ENCODE results near the gene ZNF789.

Gene ZNF789

GRCh38 chr7:99451936-99452335 is 20.8 kb upstream of the ZNF789 start:
- Mint-ChIP-seq H3K4me1 (ENCODE audit: low read depth) (no peaks in the 10 kb centered on the region), H3K27ac (no peak overlapping the region), H3K4me3 (no peak overlapping the region), H3K36me3 (ENCODE audit: low read depth) (peaks cover 52% of the 10 kb centered on the region), H3K27me3 (no peaks in the 10 kb centered on the region), H3K9me3 (no peaks in the 10 kb centered on the region)

GRCh38 chr7:99452541-99452940 is 20.1 kb upstream of the ZNF789 start:
- Mint-ChIP-seq H3K4me1 (ENCODE audit: low read depth) (no peaks in the 10 kb centered on the region), H3K9me3 (no peaks in the 10 kb centered on the region), H3K36me3 (ENCODE audit: low read depth) (peaks cover 55% of the 10 kb centered on the region), H3K27ac (no peak overlapping the region), H3K27me3 (no peaks in the 10 kb centered on the region), H3K4me3 (no peak overlapping the region)

- H3K4me3 Mint-ChIP-seq = no peak overlapping the region
- H3K27me3 Mint-ChIP-seq = no peaks in the 10 kb centered on the region
- H3K4me1 Mint-ChIP-seq (ENCODE audit: low read depth) = no peaks in the 10 kb centered on the region
- H3K9me3 Mint-ChIP-seq = no peaks in the 10 kb centered on the region
- H3K27ac Mint-ChIP-seq = no peak overlapping the region
- H3K36me3 Mint-ChIP-seq (ENCODE audit: low read depth) = peaks cover 51% of the 10 kb centered on the region
These were observed 19.6 kb upstream of the ZNF789 start for GRCh38 chr7:99453105-99453504.

- Mint-ChIP-seq H3K4me1 (ENCODE audit: low read depth) (peaks cover 13% of the 10 kb centered on the region), H3K4me3 (no peak overlapping the region), H3K36me3 (ENCODE audit: low read depth) (peaks cover 62% of the 10 kb centered on the region), H3K27ac (no peak overlapping the region), H3K27me3 (no peaks in the 10 kb centered on the region), H3K9me3 (no peaks in the 10 kb centered on the region)
These were observed 16.8 kb upstream of the ZNF789 start for GRCh38 chr7:99455874-99456273.

- Mint-ChIP-seq H3K4me3 (no peak overlapping the region), H3K27me3 (no peaks in the 10 kb centered on the region), H3K9me3 (no peaks in the 10 kb centered on the region), H3K36me3 (ENCODE audit: low read depth) (peaks cover 60% of the 10 kb centered on the region), H3K4me1 (ENCODE audit: low read depth) (peaks cover 13% of the 10 kb centered on the region), H3K27ac (no peak overlapping the region)
These were observed 16.4 kb upstream of the ZNF789 start for GRCh38 chr7:99456288-99456687.

GRCh38 chr7:99457050-99457649 is 15.5 kb upstream of the ZNF789 start:
- H3K4me1 Mint-ChIP-seq (ENCODE audit: low read depth) = peaks cover 17% of the 10 kb centered on the region
- H3K9me3 Mint-ChIP-seq = no peaks in the 10 kb centered on the region
- no peak overlapping the region for H3K4me3 Mint-ChIP-seq
- peak overlapping the region; percentile 31 for H3K27ac Mint-ChIP-seq
- peaks cover 58% of the 10 kb centered on the region for H3K36me3 Mint-ChIP-seq (ENCODE audit: low read depth)
- H3K27me3 Mint-ChIP-seq = no peaks in the 10 kb centered on the region

GRCh38 chr7:99457650-99458493 is 14.8 kb upstream of the ZNF789 start:
- Mint-ChIP-seq H3K9me3 (no peaks in the 10 kb centered on the region), H3K4me1 (ENCODE audit: low read depth) (peaks cover 20% of the 10 kb centered on the region), H3K4me3 (no peak overlapping the region), H3K36me3 (ENCODE audit: low read depth) (peaks cover 62% of the 10 kb centered on the region), H3K27me3 (no peaks in the 10 kb centered on the region), H3K27ac (peak overlapping the region; percentile 74)

GRCh38 chr7:99459087-99459486 is 13.6 kb upstream of the ZNF789 start:
- Mint-ChIP-seq H3K36me3 (ENCODE audit: low read depth) (peaks cover 63% of the 10 kb centered on the region), H3K4me3 (no peak overlapping the region), H3K27me3 (no peaks in the 10 kb centered on the region), H3K27ac (no peak overlapping the region), H3K9me3 (no peaks in the 10 kb centered on the region), H3K4me1 (ENCODE audit: low read depth) (peaks cover 27% of the 10 kb centered on the region)

GRCh38 chr7:99460651-99461050 is 12.0 kb upstream of the ZNF789 start:
- Mint-ChIP-seq H3K36me3 (ENCODE audit: low read depth) (peaks cover 65% of the 10 kb centered on the region), H3K9me3 (no peaks in the 10 kb centered on the region), H3K4me1 (ENCODE audit: low read depth) (peaks cover 41% of the 10 kb centered on the region), H3K4me3 (no peak overlapping the region), H3K27ac (no peak overlapping the region), H3K27me3 (no peaks in the 10 kb centered on the region)

- Mint-ChIP-seq H3K4me3 (no peak overlapping the region), H3K4me1 (ENCODE audit: low read depth) (peaks cover 45% of the 10 kb centered on the region), H3K27me3 (no peaks in the 10 kb centered on the region), H3K27ac (no peak overlapping the region), H3K36me3 (ENCODE audit: low read depth) (peaks cover 63% of the 10 kb centered on the region), H3K9me3 (no peaks in the 10 kb centered on the region)
These were observed 11.5 kb upstream of the ZNF789 start for GRCh38 chr7:99461221-99461620.

GRCh38 chr7:99465421-99465768 is 7.3 kb upstream of the ZNF789 start:
- Mint-ChIP-seq H3K4me1 (ENCODE audit: low read depth) (peaks cover 37% of the 10 kb centered on the region), H3K4me3 (peak overlapping the region; percentile 94), H3K9me3 (no peaks in the 10 kb centered on the region)

GRCh38 chr7:99468336-99468918 is 4.3 kb upstream of the ZNF789 start:
- Mint-ChIP-seq H3K4me1 (ENCODE audit: low read depth) (peaks cover 41% of the 10 kb centered on the region), H3K4me3 (no peak overlapping the region), H3K9me3 (no peaks in the 10 kb centered on the region), H3K27me3 (no peaks in the 10 kb centered on the region), H3K36me3 (ENCODE audit: low read depth) (peaks cover 19% of the 10 kb centered on the region), H3K27ac (no peak overlapping the region)

More at GRCh38 chr7:99465421-99465768, 7.3 kb upstream of the ZNF789 start:
- Mint-ChIP-seq H3K27me3 (no peaks in the 10 kb centered on the region), H3K36me3 (ENCODE audit: low read depth) (peaks cover 28% of the 10 kb centered on the region), H3K27ac (peak overlapping the region; percentile 93)

- H3K36me3 Mint-ChIP-seq (ENCODE audit: low read depth) = peaks cover 11% of the 10 kb centered on the region
- H3K9me3 Mint-ChIP-seq = no peaks in the 10 kb centered on the region
- H3K27ac Mint-ChIP-seq = no peak overlapping the region
- H3K4me3 Mint-ChIP-seq = no peak overlapping the region
- peaks cover 40% of the 10 kb centered on the region for H3K4me1 Mint-ChIP-seq (ENCODE audit: low read depth)
- H3K27me3 Mint-ChIP-seq = no peaks in the 10 kb centered on the region
These were observed 3.2 kb upstream of the ZNF789 start for GRCh38 chr7:99469381-99470065.

- peaks cover 15% of the 10 kb centered on the region for H3K36me3 Mint-ChIP-seq (ENCODE audit: low read depth)
- peak overlapping the region; percentile 87 for H3K27ac Mint-ChIP-seq
- peak overlapping the region; percentile 97 for H3K4me3 Mint-ChIP-seq
- peaks cover 40% of the 10 kb centered on the region for H3K4me1 Mint-ChIP-seq (ENCODE audit: low read depth)
- no peaks in the 10 kb centered on the region for H3K9me3 Mint-ChIP-seq
- no peaks in the 10 kb centered on the region for H3K27me3 Mint-ChIP-seq
These were observed 566 bp downstream of the ZNF789 start for GRCh38 chr7:99473315-99473596.

- peaks cover 35% of the 10 kb centered on the region for H3K36me3 Mint-ChIP-seq (ENCODE audit: low read depth)
- H3K4me1 Mint-ChIP-seq (ENCODE audit: low read depth) = peaks cover 48% of the 10 kb centered on the region
- H3K27me3 Mint-ChIP-seq = no peaks in the 10 kb centered on the region
- H3K9me3 Mint-ChIP-seq = no peaks in the 10 kb centered on the region
- no peak overlapping the region for H3K27ac Mint-ChIP-seq
- H3K4me3 Mint-ChIP-seq = no peak overlapping the region
These were observed 3.4 kb downstream of the ZNF789 start for GRCh38 chr7:99476107-99476506.

Data from stimulated activated naive CD8-positive, alpha-beta T cell treated with anti-CD3 and anti-CD28 coated beads, Interleukin-15, Interleukin-2, amounts not matched to agents 100 ng/mL and 50 ng/mL, for 24 hours (primary cell).